GM10266 (cell line): ENCODE measurements around the gene GPC5.

Experiments used
- DNase-seq: peaks from one replicate; pipeline ENCODE4 v3.0.0; 2012; ENCODE audit errors: extremely low spot score
- CTCF ChIP-seq: IDR thresholded peaks from 2 replicates; pipeline ENCODE4 v1.5.1; 2012; ENCODE audit warnings: mild to moderate bottlenecking, low read depth; ENCODE audit not compliant: control insufficient read depth, insufficient read depth; ENCODE audit errors: missing control alignments

Gene GPC5

DNA sequence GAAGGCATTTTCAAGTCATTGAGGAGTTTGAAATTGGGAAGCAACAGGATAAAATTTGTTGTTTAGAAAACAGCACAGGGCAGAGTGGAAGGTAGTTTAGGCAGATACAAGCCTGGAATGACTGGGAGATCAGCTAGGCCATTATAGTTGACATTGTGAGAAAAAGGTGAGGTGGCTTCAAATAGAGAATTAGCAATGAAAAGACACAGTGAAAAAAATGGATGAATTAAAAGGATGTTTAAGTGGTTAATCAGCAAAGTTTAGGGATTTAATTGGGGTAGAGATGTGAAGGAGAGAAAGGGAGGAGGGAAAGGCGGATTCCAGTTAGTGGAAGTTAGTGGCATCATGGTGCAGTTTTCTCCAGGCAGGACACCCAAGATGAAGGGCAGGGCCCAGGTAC, 1257.7 kb downstream of the GPC5 start:
- no peak for DNase-seq
- no peak for TF ChIP-seq CTCF

- TF ChIP-seq CTCF, result no peak
- no peak for DNase-seq
Measured at GRCh38 chr13:92656648-92657047, 1258.2 kb downstream of the GPC5 start.

DNA sequence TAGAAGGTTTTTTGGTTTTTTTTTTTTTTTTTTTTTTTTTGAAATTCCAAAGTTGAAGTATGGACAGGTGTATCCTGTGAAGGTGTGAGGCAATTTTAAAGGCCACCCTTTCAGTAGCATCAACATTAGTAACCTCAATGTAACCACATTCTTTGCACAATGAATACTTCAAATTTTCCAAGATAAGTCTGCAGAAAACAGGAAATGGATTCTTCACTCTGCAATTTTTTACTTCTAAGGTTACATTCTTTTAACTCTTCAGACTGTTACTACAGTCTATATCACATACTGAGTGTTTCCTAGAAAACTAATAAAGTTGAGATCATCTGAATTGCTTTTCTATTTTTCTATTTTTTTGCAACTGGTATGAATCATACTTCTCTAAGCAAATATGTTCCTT, 1259.1 kb downstream of the GPC5 start:
- TF ChIP-seq CTCF, result no peak
- no peak for DNase-seq

GRCh38 chr13:92658293-92658692, 1259.9 kb downstream of the GPC5 start:
- no peak for DNase-seq

DNA sequence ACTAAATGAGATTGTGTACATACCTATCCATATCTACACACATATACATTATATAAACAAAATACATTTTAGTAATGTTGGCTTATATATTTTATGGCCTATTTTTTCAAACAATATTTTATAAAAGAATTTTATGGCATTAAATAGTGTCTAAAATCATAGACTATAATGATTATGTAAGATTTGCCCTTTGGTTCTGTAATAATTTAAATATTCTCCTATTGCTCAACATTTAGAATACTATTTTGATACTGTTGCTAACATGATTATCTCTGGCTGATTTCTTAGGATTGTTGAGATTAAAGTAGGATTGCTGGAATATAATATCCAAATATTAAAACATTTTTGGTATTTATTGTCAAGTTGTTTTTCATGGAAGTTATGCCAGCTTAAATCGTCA, 1263.0 kb downstream of the GPC5 start:
- no peak for TF ChIP-seq CTCF
- no peak for DNase-seq

More at GRCh38 chr13:92658293-92658692, 1259.9 kb downstream of the GPC5 start:
- TF ChIP-seq CTCF, result no peak

GRCh38 chr13:92668157-92668556, 1269.7 kb downstream of the GPC5 start:
- no peak for DNase-seq
- TF ChIP-seq CTCF, result no peak

- DNase-seq, result no peak
- TF ChIP-seq CTCF, result no peak
Measured at GRCh38 chr13:92670096-92670495, 1271.7 kb downstream of the GPC5 start.
